Limb (tissue), 2 donors: Measurements from ENCODE around the gene ADPRH.
"Not testable (repeated sequence)": the region's sequence is repeated elsewhere in the genome, so short reads cannot be mapped to it uniquely, and the experiment has no call there.

Experiments
- DNase-seq, 2 donors: peaks; one replicate each; pipeline ENCODE4 v3.0.0-alpha.2; 2016; ENCODE audit errors: extremely low spot score in 2 of 2

The ADPRH gene

GRCh38 chr3:119559441-119559963 lies 19.8 kb upstream of the ADPRH start, which contains the start of gene CD80:
Gene CD80, minus strand, starts transcription at chr3:119559614. Its CDS starts 1,886 bp downstream, at chr3:119557728.
- DNase-seq = no peak

GRCh38 chr3:119560160-119560559 lies 19.1 kb upstream of the ADPRH start:
- DNase-seq = no peak

GRCh38 chr3:119562307-119562961 lies 16.9 kb upstream of the ADPRH start:
- DNase-seq = no peak

GRCh38 chr3:119563334-119563733 lies 16.0 kb upstream of the ADPRH start:
- not testable (repeated sequence) for DNase-seq

- DNase-seq = no peak
These were observed 10.1 kb upstream of the ADPRH start for GRCh38 chr3:119569156-119569555.

- no peak for DNase-seq
These were observed 9.1 kb upstream of the ADPRH start for GRCh38 chr3:119570229-119570628.

- DNase-seq = no peak
These were observed 8.1 kb upstream of the ADPRH start for GRCh38 chr3:119571230-119571629.

GRCh38 chr3:119571688-119572087 lies 7.6 kb upstream of the ADPRH start:
- DNase-seq = no peak

- no peak for DNase-seq
These were observed 3.8 kb upstream of the ADPRH start for GRCh38 chr3:119575507-119575906.

- DNase-seq = peak; percentile 67 to 72
These were observed 922 bp downstream of the ADPRH start for GRCh38 chr3:119580067-119580760.

- DNase-seq = no peak
These were observed 2.9 kb downstream of the ADPRH start for GRCh38 chr3:119582178-119582577.

- no peak for DNase-seq
These were observed 5.9 kb downstream of the ADPRH start for GRCh38 chr3:119585208-119585607.

GRCh38 chr3:119585856-119586570 lies 6.7 kb downstream of the ADPRH start:
- DNase-seq = no peak

- no peak for DNase-seq
These were observed 7.5 kb downstream of the ADPRH start for GRCh38 chr3:119586733-119587172.

GRCh38 chr3:119588112-119588511 lies 8.8 kb downstream of the ADPRH start:
- DNase-seq = no peak

- DNase-seq = no peak
These were observed 9.9 kb downstream of the ADPRH start for GRCh38 chr3:119589102-119589773.

- DNase-seq = no peak
These were observed 11.4 kb downstream of the ADPRH start for GRCh38 chr3:119590706-119591105.

- DNase-seq = no peak
These were observed 13.6 kb downstream of the ADPRH start for GRCh38 chr3:119592861-119593260.

GRCh38 chr3:119594066-119594465 lies 14.8 kb downstream of the ADPRH start:
- no peak for DNase-seq

GRCh38 chr3:119594929-119595328 lies 15.6 kb downstream of the ADPRH start:
- DNase-seq = not testable (repeated sequence)

- DNase-seq = no peak
These were observed 16.5 kb downstream of the ADPRH start for GRCh38 chr3:119595639-119596334.
